Endothelial cell of umbilical vein (primary cell): ENCODE measurements around the gene PUS1. TPM values are rescaled to one million over a fixed set of nuclear protein-coding genes. Genes with fewer than 3 reads are reported as not detected.

Experiments used
- BruUV-seq: library from RNA; stranded (reverse); fragments of 400-500 nt; replicated peaks from 2 replicates; lab custom pipeline; 2021; lab: Mats Ljungman, UMichigan
- CTCF ChIA-PET: fragments of 300-600, 350-600 bp; sonication (Branson Sonifier 250); formaldehyde crosslinking; loops from one replicate; lab custom pipeline; 2021; ENCODE audit warnings: antibody characterized with exemption, inconsistent platforms; lab: Charles Lee
- POLR2A ChIA-PET: fragments of 300-600, 350-600 bp; sonication (Branson Sonifier 250); formaldehyde crosslinking; loops from one replicate; lab custom pipeline; 2021; ENCODE audit warnings: antibody characterized with exemption, inconsistent platforms; lab: Charles Lee
- DNase-seq: peaks from one replicate; pipeline ENCODE4 v3.0.0-alpha.2; 2011; ENCODE audit warnings: low read depth, low spot score
- FAIRE-seq: peaks from 2 replicates; lab custom pipeline; 2011; peaks lifted over from hg19 to GRCh38; lab: Jason Lieb, UNC
- H2AFZ ChIP-seq: 2 replicates; pipeline ENCODE4 v1.6.0; 2012; ENCODE audit warnings: low read depth, low read length, control low read depth, inconsistent platforms
- H3K27ac ChIP-seq: 2 replicates; pipeline ENCODE4 v1.5.1; 2011; ENCODE audit warnings: low read depth, mild to moderate bottlenecking, control low read depth, low read length, moderate library complexity; ENCODE audit not compliant: insufficient read depth
- H3K27me3 ChIP-seq, 2 experiments: 2 replicates each; pipeline versions ENCODE4 v1.6.0 to v1.6.1; 2011; ENCODE audit warnings: low read length in 2 of 2, mixed read lengths in 1 of 2; ENCODE audit not compliant: control insufficient read depth in 2 of 2, insufficient read depth in 2 of 2
- H3K36me3 ChIP-seq, 2 experiments: 2 replicates in 1 of 2; 3 replicates in 1 of 2; pipeline ENCODE4 v1.5.1; 2011; ENCODE audit warnings: low read length in 2 of 2, mild to moderate bottlenecking in 1 of 2, moderate library complexity in 1 of 2; ENCODE audit not compliant: control insufficient read depth in 2 of 2, insufficient read depth in 2 of 2; ENCODE audit errors: extremely low read depth in 1 of 2
- H3K4me1 ChIP-seq: 3 replicates; pipeline ENCODE4 v1.5.1; 2011; ENCODE audit warnings: mild to moderate bottlenecking, low read length; ENCODE audit not compliant: control insufficient read depth, insufficient read depth; ENCODE audit errors: extremely low read depth
- H3K4me2 ChIP-seq: 2 replicates; pipeline ENCODE4 v1.6.1; 2011; ENCODE audit warnings: low read length, control low read depth, mixed read lengths; ENCODE audit not compliant: insufficient read depth
- H3K4me3 ChIP-seq, 3 experiments: fragments of 200-600 bp in 1 of 3; sonication (generic), shearing (Covaris generic) in 1 of 3; replicated peaks in 1 of 3; 2 replicates each; pipeline ENCODE4 v1.5.1; 2011 to 2016; ENCODE audit warnings: control low read depth in 3 of 3, low read length in 3 of 3, mild to moderate bottlenecking in 2 of 3, inconsistent platforms in 1 of 3, low read depth in 1 of 3, moderate library complexity in 1 of 3; ENCODE audit not compliant: insufficient read depth in 1 of 3
- H3K79me2 ChIP-seq: 2 replicates; pipeline ENCODE4 v1.6.0; 2012; ENCODE audit warnings: low read length, inconsistent platforms; ENCODE audit not compliant: control insufficient read depth, insufficient read depth
- H3K9ac ChIP-seq: replicated peaks from 2 replicates; pipeline ENCODE3; 2011; ENCODE audit warnings: low read length, control low read depth; ENCODE audit not compliant: insufficient read depth; ENCODE audit errors: extremely low read depth
- H3K9me1 ChIP-seq: replicated peaks from 3 replicates; pipeline ENCODE4 v1.6.0; 2011; ENCODE audit warnings: mild to moderate bottlenecking, low read length; ENCODE audit not compliant: control insufficient read depth, insufficient read depth; ENCODE audit errors: extremely low read depth
- H3K9me3 ChIP-seq: replicated peaks from 2 replicates; pipeline ENCODE4 v1.5.1; 2012; ENCODE audit warnings: low read length, inconsistent platforms; ENCODE audit not compliant: control insufficient read depth, insufficient read depth
- H4K20me1 ChIP-seq: replicated peaks from 2 replicates; pipeline ENCODE3; 2011; ENCODE audit warnings: mild to moderate bottlenecking, low read length; ENCODE audit not compliant: control insufficient read depth, insufficient read depth; ENCODE audit errors: extremely low read depth
- EZH2 ChIP-seq: IDR thresholded peaks from 2 replicates; pipeline ENCODE4 v1.6.1; 2012; ENCODE audit warnings: borderline replicate concordance, low read depth, mild to moderate bottlenecking, moderate library complexity, low read length, inconsistent platforms; ENCODE audit not compliant: severe bottlenecking
- FOS ChIP-seq: IDR thresholded peaks from 2 replicates; pipeline ENCODE4 v1.6.1; 2011; ENCODE audit warnings: mild to moderate bottlenecking, low read length, moderate library complexity, borderline replicate concordance; ENCODE audit not compliant: insufficient read depth
- GATA2 ChIP-seq: IDR thresholded peaks from 2 replicates; pipeline ENCODE4 v1.7.0; 2011; ENCODE audit warnings: low read depth, mild to moderate bottlenecking, moderate library complexity, mixed read lengths, low read length; ENCODE audit not compliant: insufficient read length, insufficient read depth
- JUN ChIP-seq: IDR thresholded peaks from 2 replicates; pipeline ENCODE4 v1.6.1; 2011; ENCODE audit warnings: borderline replicate concordance, low read depth; ENCODE audit not compliant: insufficient read length, insufficient read depth
- MYC ChIP-seq: IDR thresholded peaks from one replicate; pipeline ENCODE4 v1.6.1; 2011; ENCODE audit warnings: mild to moderate bottlenecking, low read depth, low read length
- dilution Hi-C: fragments of 300-500 bp; cut with MboI; formaldehyde crosslinking; loops from one replicate; pipeline ENCODE4 v1.15.0; 2019; ENCODE audit warnings: low sequenced_read_pairs; ENCODE audit not compliant: extremely low pct_ligation_motif_present
- intact Hi-C: fragments of 100-400 bp; cut with micrococcal nuclease; formaldehyde crosslinking; loops from one replicate; pipeline ENCODE4 v1.10.0; 2022
- polyA plus RNA-seq, 4 experiments: library from polyadenylated mRNA; depleted of rRNA in 3 of 4; stranded (reverse) in 3 of 4; unstranded in 1 of 4; fragments of >200 nt; gene quantifications; 2 replicates each; pipeline versions ENCODE4 v1.2.1 to v1.2.3, GENCODE V29; 2011 to 2012; ENCODE audit warnings: missing spikeins in 1 of 4
- total RNA-seq: library from RNA; stranded (reverse); gene quantifications from 2 replicates; pipeline ENCODE4 v1.2.3, GENCODE V29; 2021
- TF ChIP-seq, protein P1 (sequence below), 2 donors: IDR thresholded peaks; 1 replicate in 1 of 2; 2 replicates in 1 of 2; pipeline ENCODE4 v1.5.1; 2011; ENCODE audit warnings: low read length in 2 of 2, mild to moderate bottlenecking in 2 of 2, moderate library complexity in 2 of 2, control low read depth in 1 of 2, inconsistent platforms in 1 of 2, low read depth in 1 of 2; ENCODE audit not compliant: insufficient read depth in 1 of 2; ENCODE audit errors: extremely low read depth in 1 of 2

Gene PUS1
- total and polyA plus RNA-seq, 2 donors (not counting 3 experiments of a cell fraction or from before 2014, with no cell fraction given): 33.9 to 52.2 TPM

DNA sequence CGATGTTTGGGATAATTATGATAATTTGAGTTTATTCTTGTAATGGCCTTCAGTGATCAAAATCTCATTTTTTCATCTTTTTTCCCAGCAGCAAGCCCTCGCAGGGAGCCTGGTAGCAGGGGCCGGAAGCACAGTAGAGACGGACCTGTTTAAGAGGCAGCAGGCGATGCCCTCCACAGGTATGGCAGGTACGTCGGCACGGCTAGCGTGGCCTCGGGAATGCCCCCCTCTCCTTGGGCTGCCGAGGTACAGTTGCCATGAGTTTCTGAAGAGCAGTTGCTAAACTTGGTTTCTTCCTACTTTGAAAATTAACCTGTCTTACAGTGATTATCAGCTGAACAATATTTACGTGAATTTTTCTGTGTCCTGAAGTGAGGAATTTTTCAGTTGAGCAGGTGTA is 50.5 kb downstream of the PUS1 start:
- intact Hi-C loops (no loop called here), dilution Hi-C loops (no loop called here)
- peaks cover 9 to 17% of the 10 kb centered on the region in 2 experiments for H3K36me3 ChIP-seq
- no peak overlapping the region for H3K4me3 ChIP-seq
- H3K4me2 ChIP-seq: no peak overlapping the region
- TF ChIP-seq, protein P1, sequence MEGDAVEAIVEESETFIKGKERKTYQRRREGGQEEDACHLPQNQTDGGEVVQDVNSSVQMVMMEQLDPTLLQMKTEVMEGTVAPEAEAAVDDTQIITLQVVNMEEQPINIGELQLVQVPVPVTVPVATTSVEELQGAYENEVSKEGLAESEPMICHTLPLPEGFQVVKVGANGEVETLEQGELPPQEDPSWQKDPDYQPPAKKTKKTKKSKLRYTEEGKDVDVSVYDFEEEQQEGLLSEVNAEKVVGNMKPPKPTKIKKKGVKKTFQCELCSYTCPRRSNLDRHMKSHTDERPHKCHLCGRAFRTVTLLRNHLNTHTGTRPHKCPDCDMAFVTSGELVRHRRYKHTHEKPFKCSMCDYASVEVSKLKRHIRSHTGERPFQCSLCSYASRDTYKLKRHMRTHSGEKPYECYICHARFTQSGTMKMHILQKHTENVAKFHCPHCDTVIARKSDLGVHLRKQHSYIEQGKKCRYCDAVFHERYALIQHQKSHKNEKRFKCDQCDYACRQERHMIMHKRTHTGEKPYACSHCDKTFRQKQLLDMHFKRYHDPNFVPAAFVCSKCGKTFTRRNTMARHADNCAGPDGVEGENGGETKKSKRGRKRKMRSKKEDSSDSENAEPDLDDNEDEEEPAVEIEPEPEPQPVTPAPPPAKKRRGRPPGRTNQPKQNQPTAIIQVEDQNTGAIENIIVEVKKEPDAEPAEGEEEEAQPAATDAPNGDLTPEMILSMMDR (IDR thresholded peaks at IDR 0.05; ENCODE audit: extremely low read depth in 1 of 2, insufficient read depth in 1 of 2, low read depth in 1 of 2, low read length in 2 of 2): no peak
- TF ChIP-seq GATA2: no peak
- TF ChIP-seq EZH2: no peak
- no peak for TF ChIP-seq FOS
- no peak for TF ChIP-seq MYC
- H3K79me2 ChIP-seq: peaks cover 26% of the 10 kb centered on the region
- H3K27ac ChIP-seq: no peak overlapping the region
- no peak overlapping the region for H2AFZ ChIP-seq
- H3K4me1 ChIP-seq: no peaks in the 10 kb centered on the region
- DNase-seq (no peak), FAIRE-seq (no peak)
- H3K9ac ChIP-seq: no peak overlapping the region
- no peaks in the 10 kb centered on the region for H3K9me1 ChIP-seq
- ChIA-PET POLR2A (no interaction called here), CTCF (interaction anchor here (1.0 to 1.6 kb wide), 3 partner anchors 9 to 143 kb away, joined by 3 to 8 read pairs (median 5); no protein-coding TSS in a partner anchor)
- no peaks in the 10 kb centered on the region for H3K9me3 ChIP-seq
- no TSS peak for BruUV-seq
- no peaks in the 10 kb centered on the region for H4K20me1 ChIP-seq
- H3K27me3 ChIP-seq: no peaks in the 10 kb centered on the region

DNA sequence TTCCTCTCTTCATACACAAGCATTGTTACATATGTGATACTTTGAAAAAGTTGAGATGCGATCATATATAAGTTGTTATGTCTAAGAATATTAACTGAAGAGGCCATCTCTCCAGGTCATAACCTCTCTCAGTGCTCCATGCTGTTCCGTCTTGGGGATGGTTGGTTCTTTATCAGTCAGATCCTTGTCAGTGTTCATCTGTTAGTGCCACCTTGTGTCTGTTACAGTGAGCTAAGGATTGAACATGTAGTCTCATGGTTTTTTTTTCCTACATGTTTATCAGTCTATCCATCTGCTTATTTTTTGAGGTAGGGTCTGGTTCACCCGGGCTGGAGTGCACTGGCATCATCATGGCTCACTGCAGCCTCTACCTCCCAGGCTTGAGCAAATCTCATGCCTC is 51.2 kb downstream of the PUS1 start:
- H3K9me1 ChIP-seq: no peaks in the 10 kb centered on the region
- H3K9me3 ChIP-seq: no peaks in the 10 kb centered on the region
- H3K27me3 ChIP-seq: no peaks in the 10 kb centered on the region
- H3K79me2 ChIP-seq: peaks cover 22% of the 10 kb centered on the region
- no peak overlapping the region for H3K27ac ChIP-seq
- no peak overlapping the region for H3K4me2 ChIP-seq
- dilution Hi-C loops (no loop called here), intact Hi-C loops (no loop called here)
- H3K4me3 ChIP-seq: no peak overlapping the region
- no peak overlapping the region for H2AFZ ChIP-seq
- FAIRE-seq: no peak
- peaks cover 9 to 17% of the 10 kb centered on the region in 2 experiments for H3K36me3 ChIP-seq
- no peak overlapping the region for H3K9ac ChIP-seq
- no peak for TF ChIP-seq JUN
- BruUV-seq: no TSS peak
- no peak for DNase-seq
- no peaks in the 10 kb centered on the region for H3K4me1 ChIP-seq
- H4K20me1 ChIP-seq: no peaks in the 10 kb centered on the region
- CTCF ChIA-PET: interaction anchor here (0.7 to 1.6 kb wide), 5 partner anchors 8 to 144 kb away, joined by 3 to 8 read pairs (median 3); no protein-coding TSS in a partner anchor
- POLR2A ChIA-PET: no interaction called here
